ENCODE measurements around the gene SLC50A1.

SLC50A1 gene

GRCh38 chr1:155128755-155129473 lies 6.7 kb upstream of the SLC50A1 start:
- Histone ChIP-seq H3K27me3 (replicated peaks; ENCODE audit: control insufficient read depth, insufficient read depth, low read length) (no peaks in the 10 kb centered on the region; the same call in 1 of the 2 replicates), H3K36me3 (ENCODE audit: control insufficient read depth, insufficient read depth, low read length) (no peaks in the 10 kb centered on the region), H3K4me3 (replicated peaks; ENCODE audit: low read depth, low read length) (peak overlapping the region; percentile 16; the same call in 1 of the 2 replicates)
- TF ChIP-seq, protein P1, sequence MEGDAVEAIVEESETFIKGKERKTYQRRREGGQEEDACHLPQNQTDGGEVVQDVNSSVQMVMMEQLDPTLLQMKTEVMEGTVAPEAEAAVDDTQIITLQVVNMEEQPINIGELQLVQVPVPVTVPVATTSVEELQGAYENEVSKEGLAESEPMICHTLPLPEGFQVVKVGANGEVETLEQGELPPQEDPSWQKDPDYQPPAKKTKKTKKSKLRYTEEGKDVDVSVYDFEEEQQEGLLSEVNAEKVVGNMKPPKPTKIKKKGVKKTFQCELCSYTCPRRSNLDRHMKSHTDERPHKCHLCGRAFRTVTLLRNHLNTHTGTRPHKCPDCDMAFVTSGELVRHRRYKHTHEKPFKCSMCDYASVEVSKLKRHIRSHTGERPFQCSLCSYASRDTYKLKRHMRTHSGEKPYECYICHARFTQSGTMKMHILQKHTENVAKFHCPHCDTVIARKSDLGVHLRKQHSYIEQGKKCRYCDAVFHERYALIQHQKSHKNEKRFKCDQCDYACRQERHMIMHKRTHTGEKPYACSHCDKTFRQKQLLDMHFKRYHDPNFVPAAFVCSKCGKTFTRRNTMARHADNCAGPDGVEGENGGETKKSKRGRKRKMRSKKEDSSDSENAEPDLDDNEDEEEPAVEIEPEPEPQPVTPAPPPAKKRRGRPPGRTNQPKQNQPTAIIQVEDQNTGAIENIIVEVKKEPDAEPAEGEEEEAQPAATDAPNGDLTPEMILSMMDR (IDR thresholded peaks at IDR 0.05; ENCODE audit: insufficient read depth, low read length, poor library complexity, severe bottlenecking): no peak
- no peak for DNase-seq (ENCODE audit: extremely low read depth, insufficient read length)

- no peak overlapping the region for H3K4me3 ChIP-seq (replicated peaks; ENCODE audit: low read depth, low read length)
- DNase-seq (ENCODE audit: extremely low read depth, insufficient read length): no peak
- TF ChIP-seq, protein P1 (IDR thresholded peaks at IDR 0.05; ENCODE audit: insufficient read depth, low read length, poor library complexity, severe bottlenecking): no peak
- H3K27me3 ChIP-seq (replicated peaks; ENCODE audit: control insufficient read depth, insufficient read depth, low read length): no peaks in the 10 kb centered on the region; the same call in 1 of the 2 replicates
- H3K36me3 ChIP-seq (ENCODE audit: control insufficient read depth, insufficient read depth, low read length): no peaks in the 10 kb centered on the region
Measured at GRCh38 chr1:155130272-155131006, 5.2 kb upstream of the SLC50A1 start.

GRCh38 chr1:155131285-155131684 lies 4.4 kb upstream of the SLC50A1 start:
- H3K4me3 ChIP-seq (replicated peaks; ENCODE audit: low read depth, low read length): no peak overlapping the region
- no peaks in the 10 kb centered on the region; the same call in 1 of the 2 replicates for H3K27me3 ChIP-seq (replicated peaks; ENCODE audit: control insufficient read depth, insufficient read depth, low read length)
- TF ChIP-seq, protein P1 (IDR thresholded peaks at IDR 0.05; ENCODE audit: insufficient read depth, low read length, poor library complexity, severe bottlenecking): no peak
- H3K36me3 ChIP-seq (ENCODE audit: control insufficient read depth, insufficient read depth, low read length): no peaks in the 10 kb centered on the region
- DNase-seq (ENCODE audit: extremely low read depth, insufficient read length): no peak

GRCh38 chr1:155131856-155132255 lies 3.8 kb upstream of the SLC50A1 start:
- H3K36me3 ChIP-seq (ENCODE audit: control insufficient read depth, insufficient read depth, low read length): no peaks in the 10 kb centered on the region
- TF ChIP-seq, protein P1 (IDR thresholded peaks at IDR 0.05; ENCODE audit: insufficient read depth, low read length, poor library complexity, severe bottlenecking): no peak
- no peak for DNase-seq (ENCODE audit: extremely low read depth, insufficient read length)
- no peaks in the 10 kb centered on the region; the same call in 1 of the 2 replicates for H3K27me3 ChIP-seq (replicated peaks; ENCODE audit: control insufficient read depth, insufficient read depth, low read length)
- no peak overlapping the region for H3K4me3 ChIP-seq (replicated peaks; ENCODE audit: low read depth, low read length)

DNA sequence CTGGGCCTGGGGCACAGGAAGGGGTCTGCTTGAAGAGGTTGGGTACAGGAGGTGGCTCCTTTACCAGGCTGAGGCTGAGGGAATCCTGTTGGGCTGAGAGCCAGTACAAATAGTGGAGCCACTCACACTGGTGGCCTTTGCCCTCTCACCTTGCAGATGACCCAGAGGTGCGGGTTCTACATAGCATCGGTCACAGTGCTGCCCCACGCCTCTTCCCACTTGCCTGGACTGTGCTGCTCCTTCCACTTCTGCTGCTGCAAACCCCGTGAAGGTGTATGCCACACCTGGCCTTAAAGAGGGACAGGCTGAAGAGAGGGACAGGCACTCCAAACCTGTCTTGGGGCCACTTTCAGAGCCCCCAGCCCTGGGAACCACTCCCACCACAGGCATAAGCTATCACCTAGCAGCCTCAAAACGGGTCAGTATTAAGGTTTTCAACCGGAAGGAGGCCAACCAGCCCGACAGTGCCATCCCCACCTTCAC lies 1.8 kb upstream of the SLC50A1 start:
- no peak overlapping the region for H3K4me3 ChIP-seq (replicated peaks; ENCODE audit: low read depth, low read length)
- no peaks in the 10 kb centered on the region for H3K27me3 ChIP-seq (replicated peaks; ENCODE audit: control insufficient read depth, insufficient read depth, low read length)
- H3K36me3 ChIP-seq (ENCODE audit: control insufficient read depth, insufficient read depth, low read length): peaks cover 9% of the 10 kb centered on the region
- DNase-seq (ENCODE audit: extremely low read depth, insufficient read length): no peak
- TF ChIP-seq, protein P1 (IDR thresholded peaks at IDR 0.05; ENCODE audit: insufficient read depth, low read length, poor library complexity, severe bottlenecking): no peak
